OCI-LY1 (cell line): ENCODE results near the gene EIF1AX.

Experiments
- EZH2 ChIP-seq: fragments of 200-600 bp; sonication (generic), shearing (Covaris generic); IDR thresholded peaks from 2 replicates; pipeline ENCODE4 v1.8.0; 2017; ENCODE audit warnings: borderline replicate concordance, mixed run types, mild to moderate bottlenecking, antibody characterized with exemption, low read length, moderate library complexity, mixed read lengths
- TF ChIP-seq, protein P1 (sequence below): fragments of 200-600 bp; sonication (generic), shearing (Covaris generic); IDR thresholded peaks from 2 replicates; pipeline ENCODE4 v1.5.1; 2017; ENCODE audit warnings: mild to moderate bottlenecking, antibody characterized with exemption, low read length, moderate library complexity, mixed read lengths

DNA sequence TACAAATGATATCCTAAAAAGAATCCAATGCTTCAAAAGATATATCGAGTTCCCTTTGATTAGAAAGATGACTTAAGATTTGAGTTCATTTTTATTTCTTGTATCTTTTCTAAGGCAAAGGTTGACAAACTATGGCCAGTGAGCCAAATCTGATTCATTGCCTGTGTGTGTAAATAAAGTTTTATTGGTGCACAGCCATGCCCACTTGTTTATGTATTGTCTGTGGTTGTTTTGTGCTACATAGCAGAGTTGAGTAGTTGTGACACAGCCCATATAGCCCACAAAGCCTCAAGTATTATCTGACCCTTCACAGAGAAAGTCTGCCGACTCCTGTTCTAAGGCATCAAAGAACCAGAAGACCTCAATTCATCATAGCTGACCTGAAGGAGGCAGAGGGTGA is 32.2 kb upstream of the EIF1AX start:
- TF ChIP-seq, protein P1, sequence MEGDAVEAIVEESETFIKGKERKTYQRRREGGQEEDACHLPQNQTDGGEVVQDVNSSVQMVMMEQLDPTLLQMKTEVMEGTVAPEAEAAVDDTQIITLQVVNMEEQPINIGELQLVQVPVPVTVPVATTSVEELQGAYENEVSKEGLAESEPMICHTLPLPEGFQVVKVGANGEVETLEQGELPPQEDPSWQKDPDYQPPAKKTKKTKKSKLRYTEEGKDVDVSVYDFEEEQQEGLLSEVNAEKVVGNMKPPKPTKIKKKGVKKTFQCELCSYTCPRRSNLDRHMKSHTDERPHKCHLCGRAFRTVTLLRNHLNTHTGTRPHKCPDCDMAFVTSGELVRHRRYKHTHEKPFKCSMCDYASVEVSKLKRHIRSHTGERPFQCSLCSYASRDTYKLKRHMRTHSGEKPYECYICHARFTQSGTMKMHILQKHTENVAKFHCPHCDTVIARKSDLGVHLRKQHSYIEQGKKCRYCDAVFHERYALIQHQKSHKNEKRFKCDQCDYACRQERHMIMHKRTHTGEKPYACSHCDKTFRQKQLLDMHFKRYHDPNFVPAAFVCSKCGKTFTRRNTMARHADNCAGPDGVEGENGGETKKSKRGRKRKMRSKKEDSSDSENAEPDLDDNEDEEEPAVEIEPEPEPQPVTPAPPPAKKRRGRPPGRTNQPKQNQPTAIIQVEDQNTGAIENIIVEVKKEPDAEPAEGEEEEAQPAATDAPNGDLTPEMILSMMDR = no peak
- no peak for TF ChIP-seq EZH2
